Coronary artery (tissue), 2 donors: ENCODE data around the gene SPTBN4.
"Not testable (repeated sequence)": the region's sequence is repeated elsewhere in the genome, so short reads cannot be mapped to it uniquely, and the experiment has no call there.

Experiments used
- DNase-seq: peaks from one replicate; pipeline ENCODE4 v3.0.0-alpha.2; 2017; ENCODE audit warnings: low spot score
- H3K27ac ChIP-seq, 2 donors: fragments of 200-600 bp; sonication (generic); one replicate each; pipeline ENCODE4 v1.5.1; 2016 to 2019
- H3K4me3 ChIP-seq: fragments of 200-600 bp; sonication (generic); 2 replicates; pipeline ENCODE4 v1.5.1; 2016; ENCODE audit warnings: mild to moderate bottlenecking, moderate library complexity
- CTCF ChIP-seq: fragments of 200-600 bp; sonication (generic); IDR thresholded peaks from one replicate; pipeline ENCODE4 v1.5.1; 2019; ENCODE audit warnings: antibody characterized with exemption

SPTBN4 gene

GRCh38 chr19:40446263-40446784, 20.5 kb upstream of the SPTBN4 start:
- no peak for DNase-seq
- Histone ChIP-seq H3K4me3 (no peak overlapping the region), H3K27ac (no peak overlapping the region)
- no peak for TF ChIP-seq CTCF

GRCh38 chr19:40449506-40449905, 17.3 kb upstream of the SPTBN4 start:
- Histone ChIP-seq H3K4me3 (no peak overlapping the region), H3K27ac (no peak overlapping the region)
- TF ChIP-seq CTCF: no peak
- DNase-seq: no peak

GRCh38 chr19:40450664-40451063, 16.1 kb upstream of the SPTBN4 start:
- TF ChIP-seq CTCF: no peak
- no peak for DNase-seq
- no peak overlapping the region for H3K27ac ChIP-seq
- H3K4me3 ChIP-seq: no peak overlapping the region

GRCh38 chr19:40452016-40452415, 14.8 kb upstream of the SPTBN4 start:
- TF ChIP-seq CTCF: no peak
- Histone ChIP-seq H3K27ac (no peak overlapping the region), H3K4me3 (no peak overlapping the region)
- DNase-seq: no peak

GRCh38 chr19:40453151-40453735, 13.6 kb upstream of the SPTBN4 start:
- DNase-seq: no peak
- H3K27ac ChIP-seq: no peak overlapping the region
- no peak for TF ChIP-seq CTCF
- no peak overlapping the region for H3K4me3 ChIP-seq

GRCh38 chr19:40453943-40454342, 12.9 kb upstream of the SPTBN4 start:
- not testable (repeated sequence) for H3K27ac ChIP-seq, H3K4me3 ChIP-seq, DNase-seq

GRCh38 chr19:40457048-40457447, 9.8 kb upstream of the SPTBN4 start:
- no peak for DNase-seq
- no peak for TF ChIP-seq CTCF
- Histone ChIP-seq H3K27ac (no peak overlapping the region), H3K4me3 (no peak overlapping the region)
